Endothelial cell of umbilical vein (primary cell): ENCODE measurements around the gene DPP6.

ENCODE experiments used
- MYC ChIP-seq: IDR thresholded peaks from one replicate; pipeline ENCODE4 v1.6.1; 2011; ENCODE audit warnings: mild to moderate bottlenecking, low read depth, low read length
- TF ChIP-seq, protein P1 (sequence below): IDR thresholded peaks from 2 replicates; pipeline ENCODE4 v1.6.1; 2011; ENCODE audit not compliant: insufficient read depth, insufficient read length
- TF ChIP-seq, protein P2 (sequence below), 2 donors: IDR thresholded peaks; 1 replicate in 1 of 2; 2 replicates in 1 of 2; pipeline ENCODE4 v1.5.1; 2011; ENCODE audit warnings: low read length in 2 of 2, mild to moderate bottlenecking in 2 of 2, moderate library complexity in 2 of 2, control low read depth in 1 of 2, inconsistent platforms in 1 of 2, low read depth in 1 of 2; ENCODE audit not compliant: insufficient read depth in 1 of 2; ENCODE audit errors: extremely low read depth in 1 of 2

DNA sequence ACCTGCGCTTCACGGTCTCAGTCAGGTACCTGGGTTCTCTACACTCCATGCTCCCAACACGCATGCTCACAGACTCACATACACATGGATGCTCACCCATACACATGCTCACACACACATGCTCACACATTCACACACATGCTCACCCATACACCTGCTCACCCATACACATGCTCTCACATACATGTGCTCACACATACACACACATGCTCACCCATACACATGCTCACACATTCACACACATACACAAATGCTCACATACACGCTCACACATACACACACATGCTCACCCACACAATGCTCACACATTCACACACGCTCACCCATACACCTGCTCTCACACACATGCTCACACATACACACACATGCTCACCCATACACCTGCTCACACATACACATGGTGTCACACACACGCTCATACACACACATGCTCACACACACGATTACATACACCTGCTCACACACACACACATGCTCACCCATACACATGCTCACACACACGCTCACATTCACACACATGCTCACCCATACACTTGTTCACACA, 830.8 kb downstream of the DPP6 start:
- TF ChIP-seq, protein P1, sequence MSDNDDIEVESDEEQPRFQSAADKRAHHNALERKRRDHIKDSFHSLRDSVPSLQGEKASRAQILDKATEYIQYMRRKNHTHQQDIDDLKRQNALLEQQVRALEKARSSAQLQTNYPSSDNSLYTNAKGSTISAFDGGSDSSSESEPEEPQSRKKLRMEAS: no peak
- TF ChIP-seq, protein P2, sequence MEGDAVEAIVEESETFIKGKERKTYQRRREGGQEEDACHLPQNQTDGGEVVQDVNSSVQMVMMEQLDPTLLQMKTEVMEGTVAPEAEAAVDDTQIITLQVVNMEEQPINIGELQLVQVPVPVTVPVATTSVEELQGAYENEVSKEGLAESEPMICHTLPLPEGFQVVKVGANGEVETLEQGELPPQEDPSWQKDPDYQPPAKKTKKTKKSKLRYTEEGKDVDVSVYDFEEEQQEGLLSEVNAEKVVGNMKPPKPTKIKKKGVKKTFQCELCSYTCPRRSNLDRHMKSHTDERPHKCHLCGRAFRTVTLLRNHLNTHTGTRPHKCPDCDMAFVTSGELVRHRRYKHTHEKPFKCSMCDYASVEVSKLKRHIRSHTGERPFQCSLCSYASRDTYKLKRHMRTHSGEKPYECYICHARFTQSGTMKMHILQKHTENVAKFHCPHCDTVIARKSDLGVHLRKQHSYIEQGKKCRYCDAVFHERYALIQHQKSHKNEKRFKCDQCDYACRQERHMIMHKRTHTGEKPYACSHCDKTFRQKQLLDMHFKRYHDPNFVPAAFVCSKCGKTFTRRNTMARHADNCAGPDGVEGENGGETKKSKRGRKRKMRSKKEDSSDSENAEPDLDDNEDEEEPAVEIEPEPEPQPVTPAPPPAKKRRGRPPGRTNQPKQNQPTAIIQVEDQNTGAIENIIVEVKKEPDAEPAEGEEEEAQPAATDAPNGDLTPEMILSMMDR (IDR thresholded peaks at IDR 0.05; ENCODE audit: extremely low read depth in 1 of 2, insufficient read depth in 1 of 2, low read depth in 1 of 2, low read length in 2 of 2): no peak
- TF ChIP-seq MYC: no peak
